CD1c-positive myeloid dendritic cell (primary cell): ENCODE results near the gene SIT1.

Experiments used
- DNase-seq: peaks from one replicate; pipeline ENCODE4 v3.0.0-alpha.2; 2016; ENCODE audit errors: extremely low spot score

The SIT1 gene

DNA sequence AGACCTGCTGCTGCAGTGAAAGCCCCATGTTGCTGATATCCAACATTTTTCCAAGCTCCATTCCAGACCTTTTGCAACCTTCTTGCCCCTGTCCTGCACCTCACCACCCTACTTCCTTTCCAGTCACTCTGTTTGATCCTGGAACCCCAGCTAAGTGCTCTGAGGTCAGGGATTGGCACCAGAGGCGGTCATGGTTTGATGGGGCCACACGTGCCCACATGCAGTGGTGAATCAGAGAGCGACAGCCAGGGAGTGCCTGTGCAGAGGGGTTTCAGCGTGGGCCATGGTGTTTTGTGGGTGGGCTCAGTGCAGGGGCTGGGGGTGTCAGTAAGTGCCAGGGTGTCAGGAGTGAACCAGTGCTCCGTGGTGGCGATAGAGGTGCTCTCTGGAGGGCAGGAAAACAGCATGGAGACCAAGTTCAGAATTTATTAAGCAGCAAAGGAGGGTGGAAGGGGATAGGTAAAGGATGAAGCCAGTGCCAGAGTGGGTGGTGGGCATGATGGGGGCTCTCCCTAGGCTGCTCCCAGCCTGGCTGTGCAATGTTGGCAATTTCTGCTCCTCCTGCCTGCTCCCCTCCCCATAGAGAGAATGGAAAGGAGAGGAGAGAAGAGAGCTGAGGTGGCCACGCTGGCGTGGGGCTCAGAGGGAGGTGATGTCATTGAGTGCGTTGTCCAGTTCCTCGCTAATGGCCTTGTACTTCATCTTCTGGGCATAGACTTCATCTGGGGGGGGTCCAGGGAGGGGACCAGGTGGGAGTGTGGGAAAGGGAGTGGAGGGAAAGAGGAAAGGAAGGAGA lies 32.0 kb upstream of the SIT1 start:
- DNase-seq = no peak

DNA sequence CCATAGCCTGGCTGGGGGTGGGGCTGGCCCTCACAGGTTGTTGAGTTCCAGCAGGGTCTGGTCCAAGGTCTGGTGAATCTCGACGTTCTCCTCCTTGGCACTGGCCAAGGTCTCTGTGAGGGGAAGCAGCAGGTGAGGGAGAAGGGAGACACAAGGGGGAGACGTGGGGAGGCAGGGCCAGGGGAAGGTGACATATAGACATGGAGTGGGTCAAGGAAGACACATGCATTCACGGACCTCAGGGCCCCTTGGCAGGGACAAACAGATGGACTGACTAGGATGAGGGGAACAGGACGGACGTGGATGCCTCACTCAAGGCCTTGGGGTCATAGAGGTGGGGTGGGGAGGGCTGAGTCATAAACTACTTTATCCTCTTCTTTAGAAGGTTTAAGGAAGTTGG lies 31.3 kb upstream of the SIT1 start:
- DNase-seq = no peak

DNA sequence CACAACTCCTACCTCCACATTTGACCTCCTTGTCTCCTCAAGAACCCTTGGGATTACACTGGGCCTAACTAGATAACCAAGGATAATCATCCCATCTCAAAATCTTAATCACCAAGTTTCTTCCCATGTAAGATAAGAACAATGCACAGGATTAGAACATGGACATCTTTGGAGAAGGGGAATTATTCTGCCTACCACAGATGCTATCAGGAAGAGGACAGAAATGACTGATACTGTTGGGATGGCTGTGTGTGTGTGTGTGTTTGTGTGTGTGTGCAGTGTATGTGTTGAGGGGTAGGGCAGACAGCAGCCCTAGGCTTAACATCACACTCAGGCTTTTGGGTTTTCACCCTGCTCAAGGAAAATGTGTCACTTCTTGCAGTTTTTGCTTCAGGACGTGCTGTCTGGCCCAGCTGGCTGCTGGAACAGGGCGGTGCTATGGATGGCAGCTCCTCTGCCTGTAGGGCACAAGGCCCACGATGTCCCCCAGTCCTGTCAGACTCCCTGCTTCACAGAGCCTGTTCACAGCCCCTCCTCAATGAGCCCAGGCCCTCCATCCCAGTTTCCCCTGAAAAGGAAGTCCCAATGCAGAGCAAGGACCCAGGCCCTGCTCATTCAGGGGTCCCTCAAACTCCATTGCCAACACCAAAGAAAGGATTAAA lies 30.7 kb upstream of the SIT1 start:
- no peak for DNase-seq

DNA sequence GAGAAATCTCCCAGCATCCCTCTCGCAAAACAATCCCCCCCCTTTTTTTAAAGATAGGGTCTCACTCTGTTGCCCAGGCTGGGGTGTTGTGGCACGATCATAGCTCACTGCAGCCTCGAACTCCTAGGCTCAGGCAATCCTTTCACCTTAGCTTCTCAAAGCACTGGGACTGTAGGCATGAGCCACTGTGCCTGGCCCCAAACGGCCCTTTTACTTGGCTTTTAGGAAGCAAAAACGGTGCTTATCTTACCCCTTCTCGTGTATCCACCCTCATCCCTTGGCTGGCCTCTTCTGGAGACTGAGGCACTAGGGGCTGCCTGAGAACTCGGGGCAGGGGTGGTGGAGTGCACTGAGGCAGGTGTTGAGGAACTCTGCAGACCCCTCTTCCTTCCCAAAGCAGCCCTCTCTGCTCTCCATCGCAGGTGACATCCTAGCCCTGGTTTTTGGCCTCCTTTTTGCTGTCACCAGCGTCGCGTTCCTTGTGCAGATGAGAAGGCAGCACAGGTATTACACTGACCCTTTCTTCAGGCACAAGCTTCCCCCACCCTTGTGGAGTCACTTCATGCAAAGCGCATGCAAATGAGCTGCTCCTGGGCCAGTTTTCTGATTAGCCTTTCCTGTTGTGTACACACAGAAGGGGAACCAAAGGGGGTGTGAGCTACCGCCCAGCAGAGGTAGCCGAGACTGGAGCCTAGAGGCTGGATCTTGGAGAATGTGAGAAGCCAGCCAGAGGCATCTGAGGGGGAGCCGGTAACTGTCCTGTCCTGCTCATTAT lies 29.8 kb upstream of the SIT1 start:
- DNase-seq = no peak

DNA sequence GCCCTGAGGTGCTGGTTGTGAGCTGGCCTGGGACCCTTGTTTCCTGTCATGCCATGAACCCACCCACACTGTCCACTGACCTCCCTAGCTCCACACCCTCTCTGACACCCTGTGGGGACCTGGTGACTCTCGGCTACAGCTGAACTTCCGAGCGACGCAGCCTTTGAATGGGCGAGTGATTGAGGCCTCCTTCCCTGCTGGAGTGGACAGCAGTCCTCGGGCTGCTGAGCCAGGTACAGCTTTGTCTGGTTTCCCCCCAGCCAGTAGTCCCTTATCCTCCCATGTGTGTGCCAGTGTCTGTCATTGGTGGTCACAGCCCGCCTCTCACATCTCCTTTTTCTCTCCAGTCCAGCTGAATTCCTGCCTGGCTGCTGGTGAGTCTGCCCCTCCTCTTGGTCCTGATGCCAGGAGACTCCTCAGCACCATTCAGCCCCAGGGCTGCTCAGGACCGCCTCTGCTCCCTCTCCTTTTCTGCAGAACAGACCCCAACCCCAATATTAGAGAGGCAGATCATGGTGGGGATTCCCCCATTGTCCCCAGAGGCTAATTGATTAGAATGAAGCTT lies 29.1 kb upstream of the SIT1 start:
- no peak for DNase-seq

DNA sequence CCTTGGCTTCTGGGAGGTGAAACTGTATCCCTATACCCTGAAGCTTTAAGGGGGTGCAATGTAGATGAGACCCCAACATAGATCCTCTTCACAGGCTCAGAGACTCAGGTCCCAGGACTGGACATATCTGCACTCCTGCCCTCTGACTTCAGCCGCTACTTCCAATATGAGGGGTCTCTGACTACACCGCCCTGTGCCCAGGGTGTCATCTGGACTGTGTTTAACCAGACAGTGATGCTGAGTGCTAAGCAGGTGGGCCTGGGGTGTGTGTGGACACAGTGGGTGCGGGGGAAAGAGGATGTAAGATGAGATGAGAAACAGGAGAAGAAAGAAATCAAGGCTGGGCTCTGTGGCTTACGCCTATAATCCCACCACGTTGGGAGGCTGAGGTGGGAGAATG lies 28.4 kb upstream of the SIT1 start:
- DNase-seq = no peak

DNA sequence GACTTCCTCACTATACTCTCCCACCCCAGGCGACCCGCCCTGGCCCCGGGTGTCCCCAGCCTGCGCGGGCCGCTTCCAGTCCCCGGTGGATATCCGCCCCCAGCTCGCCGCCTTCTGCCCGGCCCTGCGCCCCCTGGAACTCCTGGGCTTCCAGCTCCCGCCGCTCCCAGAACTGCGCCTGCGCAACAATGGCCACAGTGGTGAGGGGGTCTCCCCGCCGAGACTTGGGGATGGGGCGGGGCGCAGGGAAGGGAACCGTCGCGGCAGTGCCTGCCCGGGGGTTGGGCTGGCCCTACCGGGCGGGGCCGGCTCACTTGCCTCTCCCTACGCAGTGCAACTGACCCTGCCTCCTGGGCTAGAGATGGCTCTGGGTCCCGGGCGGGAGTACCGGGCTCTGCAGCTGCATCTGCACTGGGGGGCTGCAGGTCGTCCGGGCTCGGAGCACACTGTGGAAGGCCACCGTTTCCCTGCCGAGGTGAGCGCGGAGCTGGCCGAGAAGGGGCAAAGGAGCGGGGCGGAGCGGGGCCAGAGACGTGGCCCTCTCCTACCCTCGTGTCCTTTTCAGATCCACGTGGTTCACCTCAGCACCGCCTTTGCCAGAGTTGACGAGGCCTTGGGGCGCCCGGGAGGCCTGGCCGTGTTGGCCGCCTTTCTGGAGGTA lies 25.1 kb upstream of the SIT1 start:
- DNase-seq = peak; percentile 30

DNA sequence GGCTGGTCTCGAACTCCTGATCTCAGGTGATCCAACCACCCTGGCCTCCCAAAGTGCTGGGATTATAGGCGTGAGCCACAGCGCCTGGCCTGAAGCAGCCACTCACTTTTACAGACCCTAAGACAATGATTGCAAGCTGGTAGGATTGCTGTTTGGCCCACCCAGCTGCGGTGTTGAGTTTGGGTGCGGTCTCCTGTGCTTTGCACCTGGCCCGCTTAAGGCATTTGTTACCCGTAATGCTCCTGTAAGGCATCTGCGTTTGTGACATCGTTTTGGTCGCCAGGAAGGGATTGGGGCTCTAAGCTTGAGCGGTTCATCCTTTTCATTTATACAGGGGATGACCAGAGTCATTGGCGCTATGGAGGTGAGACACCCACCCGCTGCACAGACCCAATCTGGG lies 24.5 kb upstream of the SIT1 start:
- no peak for DNase-seq

DNA sequence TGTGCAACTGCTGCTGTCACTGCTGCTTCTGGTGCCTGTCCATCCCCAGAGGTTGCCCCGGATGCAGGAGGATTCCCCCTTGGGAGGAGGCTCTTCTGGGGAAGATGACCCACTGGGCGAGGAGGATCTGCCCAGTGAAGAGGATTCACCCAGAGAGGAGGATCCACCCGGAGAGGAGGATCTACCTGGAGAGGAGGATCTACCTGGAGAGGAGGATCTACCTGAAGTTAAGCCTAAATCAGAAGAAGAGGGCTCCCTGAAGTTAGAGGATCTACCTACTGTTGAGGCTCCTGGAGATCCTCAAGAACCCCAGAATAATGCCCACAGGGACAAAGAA lies 23.3 kb upstream of the SIT1 start:
- no peak for DNase-seq

DNA sequence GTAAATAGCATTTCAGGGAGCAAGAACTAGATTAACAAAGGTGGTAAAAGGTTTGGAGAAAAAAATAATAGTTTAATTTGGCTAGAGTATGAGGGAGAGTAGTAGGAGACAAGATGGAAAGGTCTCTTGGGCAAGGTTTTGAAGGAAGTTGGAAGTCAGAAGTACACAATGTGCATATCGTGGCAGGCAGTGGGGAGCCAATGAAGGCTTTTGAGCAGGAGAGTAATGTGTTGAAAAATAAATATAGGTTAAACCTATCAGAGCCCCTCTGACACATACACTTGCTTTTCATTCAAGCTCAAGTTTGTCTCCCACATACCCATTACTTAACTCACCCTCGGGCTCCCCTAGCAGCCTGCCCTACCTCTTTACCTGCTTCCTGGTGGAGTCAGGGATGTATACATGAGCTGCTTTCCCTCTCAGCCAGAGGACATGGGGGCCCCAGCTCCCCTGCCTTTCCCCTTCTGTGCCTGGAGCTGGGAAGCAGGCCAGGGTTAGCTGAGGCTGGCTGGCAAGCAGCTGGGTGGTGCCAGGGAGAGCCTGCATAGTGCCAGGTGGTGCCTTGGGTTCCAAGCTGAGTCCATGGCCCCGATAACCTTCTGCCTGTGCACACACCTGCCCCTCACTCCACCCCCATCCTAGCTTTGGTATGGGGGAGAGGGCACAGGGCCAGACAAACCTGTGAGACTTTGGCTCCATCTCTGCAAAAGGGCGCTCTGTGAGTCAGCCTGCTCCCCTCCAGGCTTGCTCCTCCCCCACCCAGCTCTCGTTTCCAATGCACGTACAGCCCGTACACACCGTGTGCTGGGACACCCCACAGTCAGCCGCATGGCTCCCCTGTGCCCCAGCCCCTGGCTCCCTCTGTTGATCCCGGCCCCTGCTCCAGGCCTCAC lies 22.6 kb upstream of the SIT1 start, which contains the start of gene CA9:
CA9 (plus strand) TSS at position 797 of the 893 bp plus-strand sequence; CDS start at position 829, 32 bp downstream.
- no peak for DNase-seq

DNA sequence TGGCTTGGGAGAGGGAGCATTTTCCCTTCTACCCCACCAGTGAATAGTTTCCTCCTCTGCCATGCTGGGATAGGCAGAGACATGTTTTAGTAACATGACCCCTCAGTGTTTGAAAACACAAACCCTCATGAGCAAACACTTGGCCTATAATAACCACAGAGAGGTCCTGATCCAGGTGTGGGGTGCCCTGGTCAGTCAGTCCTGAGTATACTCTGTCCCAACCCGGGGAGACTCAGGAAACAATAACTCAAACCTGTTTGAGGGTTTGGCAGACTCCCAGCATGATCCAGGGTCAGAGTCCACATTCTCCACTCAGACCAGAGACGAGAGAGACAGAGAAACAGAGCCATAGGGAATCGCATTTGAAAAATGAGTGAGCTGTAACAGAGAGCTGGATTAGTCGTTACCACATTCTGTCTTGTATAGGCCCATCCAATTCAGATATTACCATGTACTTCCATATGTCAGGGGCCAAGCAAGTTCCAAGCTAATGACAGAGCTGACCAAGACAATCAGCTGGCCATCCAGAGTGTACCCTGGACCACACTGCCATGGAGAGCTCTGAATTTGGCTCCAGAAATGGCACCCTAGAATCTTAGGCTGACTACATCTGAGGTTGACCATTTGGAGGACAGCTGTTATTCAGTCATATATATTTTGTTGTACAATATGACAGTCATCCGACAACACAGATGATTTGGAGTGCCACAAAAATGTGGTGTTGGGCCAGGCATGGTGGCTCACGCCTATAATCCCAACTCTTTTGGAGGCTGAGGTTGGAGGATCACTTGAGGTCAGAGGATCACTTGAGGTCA lies 18.8 kb upstream of the SIT1 start:
- no peak for DNase-seq

DNA sequence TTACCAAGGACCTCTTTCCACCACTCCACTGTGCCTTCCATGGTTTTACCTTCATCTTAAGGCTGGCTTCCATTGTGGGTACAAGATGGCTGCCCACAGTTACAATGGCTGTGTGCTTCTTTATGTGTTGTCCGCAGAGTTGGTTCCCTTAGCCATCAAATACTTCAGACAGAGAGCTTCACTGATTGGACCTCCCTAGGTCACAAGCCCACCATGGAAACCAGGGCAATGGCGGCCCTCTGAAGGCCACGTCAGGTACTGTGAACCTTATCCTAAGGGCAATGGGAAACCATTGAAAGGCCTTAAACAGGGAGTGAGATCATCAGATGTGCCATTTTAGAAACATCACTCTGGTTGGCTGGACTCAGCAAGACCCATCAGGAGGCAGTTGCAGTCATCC lies 17.2 kb upstream of the SIT1 start:
- DNase-seq = no peak

DNA sequence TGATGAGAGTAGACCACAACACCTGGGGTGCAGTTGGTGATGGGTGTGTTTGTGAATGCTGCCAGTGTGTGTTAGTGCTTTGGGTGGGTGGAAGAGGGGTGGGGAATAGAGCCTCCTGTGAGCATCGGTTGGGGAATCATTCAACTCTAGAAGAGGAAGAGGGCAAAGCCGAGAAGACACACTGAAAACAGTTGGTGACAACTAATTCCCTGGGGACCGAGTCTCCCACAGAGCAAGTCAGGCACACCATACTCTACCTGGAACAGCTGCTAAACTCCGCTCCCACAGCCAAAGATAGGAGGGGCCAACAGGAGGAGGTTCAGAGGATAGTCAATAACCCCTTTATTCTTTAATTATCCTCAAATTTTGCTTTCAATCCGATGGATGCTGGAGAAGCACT lies 15.8 kb upstream of the SIT1 start:
- DNase-seq = no peak

DNA sequence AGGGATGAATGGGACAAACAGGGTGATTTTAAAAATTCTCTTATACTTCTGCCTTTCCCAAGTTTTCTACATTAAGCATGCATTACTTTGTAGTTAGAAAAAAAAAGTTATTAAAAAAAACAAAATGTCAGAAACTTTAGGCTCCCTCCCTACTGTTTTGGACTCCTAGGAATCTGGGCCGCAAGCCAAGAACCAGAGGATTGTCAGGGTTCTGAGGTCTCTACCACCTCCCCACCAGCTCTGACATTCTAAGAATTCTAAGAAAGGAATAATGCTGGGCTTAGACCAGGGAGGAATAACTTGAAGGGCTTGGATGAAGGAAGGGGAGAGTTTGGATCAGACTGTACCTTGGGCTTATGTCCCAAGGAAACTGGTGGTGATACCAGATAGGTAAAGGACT lies 15.3 kb upstream of the SIT1 start:
- DNase-seq = no peak

DNA sequence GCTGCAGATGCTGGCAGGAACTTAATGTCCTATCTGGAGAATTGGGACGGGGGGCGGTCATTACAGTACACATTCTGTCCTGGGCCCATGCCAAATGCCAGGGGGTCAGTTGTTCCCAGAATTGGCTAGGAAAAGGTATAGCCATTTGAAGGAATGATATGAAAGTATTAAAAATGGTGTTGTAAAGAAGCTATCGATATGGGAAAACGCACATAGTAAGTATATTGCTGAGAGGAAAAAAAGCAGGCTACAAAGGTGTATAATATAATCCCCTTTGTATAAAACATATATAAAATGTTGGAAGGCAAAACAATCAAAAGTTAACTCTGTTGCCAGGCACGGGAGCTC lies 14.7 kb upstream of the SIT1 start:
- DNase-seq = no peak

DNA sequence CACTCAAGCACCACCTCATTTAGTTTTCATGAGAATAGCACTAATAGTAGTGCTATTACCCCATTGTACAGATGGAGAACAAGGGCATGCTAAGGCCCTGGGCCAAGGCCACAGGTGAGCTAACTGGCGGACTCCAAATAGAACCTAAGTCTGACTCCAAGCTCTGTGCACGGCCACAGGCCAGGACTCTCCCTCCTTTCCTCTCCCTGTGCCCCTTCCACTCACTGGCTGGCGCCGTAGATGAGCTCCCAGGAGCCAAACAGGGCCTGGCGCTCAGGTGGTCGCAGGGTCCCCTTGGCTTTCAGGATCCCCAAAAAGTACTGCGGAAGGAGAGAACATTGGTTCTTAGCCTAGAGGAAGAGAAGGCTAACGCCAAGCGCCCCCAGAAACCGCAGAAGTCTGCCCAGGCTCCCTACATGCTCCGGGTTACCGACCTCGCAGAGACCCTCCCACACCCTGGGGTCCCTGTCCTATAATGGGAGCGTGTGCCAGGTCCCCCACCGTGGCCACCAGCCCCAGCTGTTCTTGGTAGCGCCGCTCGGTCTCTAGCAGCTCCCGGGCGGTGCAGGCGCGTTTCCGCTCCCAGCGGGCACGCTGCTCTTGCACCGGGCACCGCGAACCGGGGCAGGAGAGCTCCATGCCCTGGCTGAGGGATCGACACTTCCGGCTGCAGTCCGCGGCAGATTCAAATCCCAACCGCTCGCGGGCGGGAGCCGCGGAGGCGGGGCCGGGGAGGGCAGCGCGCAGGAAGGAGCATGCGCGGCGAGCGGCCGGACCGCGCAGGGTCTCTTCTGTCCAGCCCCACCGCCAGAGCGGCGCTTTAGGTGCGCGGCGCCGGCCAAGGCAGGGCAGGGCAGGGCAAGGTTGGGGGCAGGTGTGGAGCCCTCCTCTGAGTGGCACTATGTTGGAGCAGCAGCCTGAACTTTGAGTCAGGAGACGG lies 14.1 kb upstream of the SIT1 start, which contains the start of gene ARHGEF39:
ARHGEF39 (minus strand) TSS at position 665 of the 940 bp plus-strand sequence; CDS start at position 639, 26 bp downstream.
- peak; percentile 90 for DNase-seq

DNA sequence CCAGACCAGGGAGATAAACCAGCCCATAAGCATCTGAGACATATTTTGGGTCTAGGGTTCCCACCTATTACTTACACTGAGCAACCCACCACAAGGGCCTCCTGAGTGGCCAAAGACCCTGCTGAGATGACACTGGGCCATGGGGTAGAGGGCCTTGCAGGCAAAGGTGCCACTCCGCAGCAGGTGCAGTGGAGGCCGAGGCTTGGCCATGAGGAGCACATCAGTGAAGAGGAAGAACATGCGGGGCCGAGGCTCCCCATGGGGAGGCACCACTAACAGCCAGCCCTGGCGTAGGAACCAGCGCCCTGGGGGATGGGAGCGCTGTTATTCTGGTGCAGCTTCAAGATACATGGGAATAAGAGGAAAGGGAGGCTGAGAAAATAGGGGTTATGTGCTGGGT lies 11.7 kb upstream of the SIT1 start:
- no peak for DNase-seq

DNA sequence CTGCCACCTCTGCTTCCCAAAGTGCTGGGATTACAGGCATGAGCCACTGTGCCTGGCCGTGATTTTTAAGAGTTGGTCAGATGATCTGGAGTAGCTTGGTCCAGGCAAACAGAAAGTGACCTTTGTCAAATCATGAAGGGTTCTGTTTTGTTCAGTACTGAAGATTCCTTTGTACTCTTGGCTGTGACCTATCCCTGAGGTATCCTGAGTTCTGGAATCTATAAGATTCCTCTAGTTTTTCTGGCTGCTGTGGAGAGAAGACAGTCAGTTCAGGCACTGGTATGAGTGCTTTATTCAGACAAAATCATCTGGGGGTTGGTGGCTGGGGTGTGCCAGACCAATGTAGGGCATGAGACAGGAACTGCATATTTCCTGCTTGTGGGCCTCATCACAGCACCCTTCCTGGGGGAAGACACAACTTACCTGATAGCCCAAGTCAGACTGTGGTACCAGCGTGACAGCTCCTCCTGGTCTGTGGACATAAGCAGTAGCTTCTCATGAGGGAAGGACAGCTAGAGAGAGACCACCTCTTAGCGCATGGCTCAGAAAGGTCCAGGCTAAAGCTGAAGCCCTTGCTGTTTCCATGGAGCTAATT lies 11.1 kb upstream of the SIT1 start:
- no peak for DNase-seq
